NT2/D1 (cell line): ENCODE data around the gene ATP6V0B.

Source experiments
- DNase-seq: peaks from one replicate; pipeline ENCODE4 v3.0.0-alpha.2; 2011; ENCODE audit warnings: low read depth, low spot score
- H3K27me3 ChIP-seq: 2 replicates; pipeline ENCODE4 v1.6.0; 2011; ENCODE audit warnings: mild to moderate bottlenecking; ENCODE audit not compliant: insufficient read length, insufficient read depth
- H3K36me3 ChIP-seq: 2 replicates; pipeline ENCODE4 v1.6.1; 2011; ENCODE audit warnings: mild to moderate bottlenecking, low read length, mixed read lengths; ENCODE audit not compliant: insufficient read depth, insufficient read length
- H3K4me1 ChIP-seq: 2 replicates; pipeline ENCODE4 v1.5.1; 2011; ENCODE audit not compliant: insufficient read depth, insufficient read length
- H3K4me3 ChIP-seq: 2 replicates; pipeline ENCODE4 v1.5.1; 2011; ENCODE audit warnings: low read depth; ENCODE audit not compliant: insufficient read length
- H3K9ac ChIP-seq: 2 replicates; pipeline ENCODE4 v1.6.0; 2011; ENCODE audit warnings: low read depth; ENCODE audit not compliant: insufficient read length
- H3K9me3 ChIP-seq: 2 replicates; pipeline ENCODE4 v1.5.1; 2011; ENCODE audit warnings: mild to moderate bottlenecking, low read length; ENCODE audit not compliant: insufficient read depth
- SUZ12 ChIP-seq: IDR thresholded peaks from 2 replicates; pipeline ENCODE4 v1.6.1; 2011; ENCODE audit not compliant: insufficient read length, insufficient read depth; ENCODE audit errors: extremely low read depth
- YY1 ChIP-seq: IDR thresholded peaks from 2 replicates; pipeline ENCODE4 v1.6.1; 2011; ENCODE audit not compliant: insufficient read length, insufficient read depth
- ZNF274 ChIP-seq: IDR thresholded peaks from 2 replicates; pipeline ENCODE4 v1.6.1; 2011; ENCODE audit warnings: mild to moderate bottlenecking, low read depth, low read length

The ATP6V0B gene

DNA sequence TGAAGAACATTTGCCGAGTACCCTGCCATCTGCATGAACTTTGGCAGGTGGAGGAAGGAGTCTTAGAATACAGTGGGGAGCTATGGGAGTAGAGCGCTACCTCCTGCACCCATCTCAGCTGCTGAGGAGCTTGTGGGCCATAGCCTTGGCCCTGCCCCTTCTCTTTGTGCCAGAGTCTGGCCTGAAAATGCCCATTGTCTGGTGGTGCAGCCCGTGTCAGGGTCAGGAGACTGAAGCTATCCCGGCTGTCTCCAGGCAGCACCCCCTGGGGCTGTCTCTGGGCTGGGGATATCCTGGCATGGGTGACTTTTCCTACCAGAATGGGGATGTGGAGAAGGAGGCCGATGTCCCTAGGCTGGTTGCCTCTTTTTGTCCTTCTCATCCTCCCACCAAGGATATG lies 20.7 kb upstream of the ATP6V0B start:
- no peak for DNase-seq
- no peaks in the 10 kb centered on the region for H3K27me3 ChIP-seq
- peaks cover 55% of the 10 kb centered on the region for H3K36me3 ChIP-seq
- TF ChIP-seq SUZ12 (no peak), ZNF274 (no peak), YY1 (no peak)
- no peaks in the 10 kb centered on the region for H3K9me3 ChIP-seq
- no peak overlapping the region for H3K4me3 ChIP-seq
- no peak overlapping the region for H3K9ac ChIP-seq
- no peaks in the 10 kb centered on the region for H3K4me1 ChIP-seq

DNA sequence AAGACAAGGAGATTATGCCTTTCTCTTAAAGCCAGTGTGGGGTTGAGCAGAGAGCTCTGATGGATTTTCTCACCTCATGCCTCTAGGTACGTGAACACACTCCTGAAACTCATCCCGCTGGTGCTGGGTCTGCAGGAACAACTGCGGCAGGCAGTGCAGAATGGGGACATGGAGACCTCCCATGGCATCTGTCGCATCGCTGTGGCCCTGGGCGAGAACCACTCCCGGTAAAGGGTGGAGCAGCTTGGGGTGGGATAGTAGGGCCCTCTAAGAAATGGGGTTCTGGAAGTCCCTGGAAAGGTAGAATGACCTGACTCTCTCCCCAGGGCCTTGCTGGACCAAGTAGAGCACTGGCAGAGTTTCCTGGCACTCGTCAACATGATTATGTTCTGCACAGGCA lies 18.5 kb upstream of the ATP6V0B start:
- H3K27me3 ChIP-seq: no peaks in the 10 kb centered on the region
- no peak for TF ChIP-seq YY1
- no peak for TF ChIP-seq ZNF274
- TF ChIP-seq SUZ12: no peak

DNA sequence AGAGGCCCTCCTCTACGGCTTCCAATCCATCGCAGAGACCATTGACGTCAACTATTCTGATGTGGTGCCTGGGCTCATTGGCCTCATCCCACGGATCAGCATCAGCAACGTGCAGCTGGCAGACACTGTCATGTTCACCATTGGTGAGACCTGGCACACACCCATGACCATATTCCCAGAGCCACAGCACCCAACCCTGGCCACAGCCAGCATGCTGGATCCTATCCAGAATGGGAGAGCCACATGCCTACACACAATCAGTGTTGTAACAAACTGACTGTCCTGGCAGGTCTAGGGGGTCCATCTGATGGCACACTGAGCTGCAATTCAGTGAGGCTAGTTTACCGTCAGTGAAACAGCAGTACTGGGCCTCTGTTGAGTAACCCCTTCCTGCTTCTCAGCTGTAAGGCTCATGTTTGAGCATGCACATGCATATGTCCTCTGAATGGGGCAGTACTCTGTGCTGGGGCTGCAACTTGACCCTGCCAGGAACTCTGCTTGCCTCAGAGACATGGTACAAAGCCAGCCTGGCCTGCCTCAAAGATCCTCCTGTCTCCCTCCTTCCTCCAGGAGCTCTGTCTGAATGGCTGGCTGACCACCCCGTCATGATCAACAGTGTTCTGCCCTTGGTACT lies 17.2 kb upstream of the ATP6V0B start:
- Histone ChIP-seq H3K36me3 (peaks cover 64% of the 10 kb centered on the region), H3K4me3 (no peak overlapping the region), H3K9me3 (no peaks in the 10 kb centered on the region), H3K9ac (no peak overlapping the region), H3K4me1 (no peaks in the 10 kb centered on the region), H3K27me3 (no peaks in the 10 kb centered on the region)
- no peak for TF ChIP-seq YY1
- no peak for TF ChIP-seq ZNF274
- TF ChIP-seq SUZ12: no peak
- no peak for DNase-seq

More for the DNA sequence above, 18.5 kb upstream of the ATP6V0B start:
- H3K9me3 ChIP-seq: no peaks in the 10 kb centered on the region
- H3K4me1 ChIP-seq: no peaks in the 10 kb centered on the region
- no peak overlapping the region for H3K4me3 ChIP-seq
- no peak overlapping the region for H3K9ac ChIP-seq
- no peak for DNase-seq
- H3K36me3 ChIP-seq: peaks cover 55% of the 10 kb centered on the region

DNA sequence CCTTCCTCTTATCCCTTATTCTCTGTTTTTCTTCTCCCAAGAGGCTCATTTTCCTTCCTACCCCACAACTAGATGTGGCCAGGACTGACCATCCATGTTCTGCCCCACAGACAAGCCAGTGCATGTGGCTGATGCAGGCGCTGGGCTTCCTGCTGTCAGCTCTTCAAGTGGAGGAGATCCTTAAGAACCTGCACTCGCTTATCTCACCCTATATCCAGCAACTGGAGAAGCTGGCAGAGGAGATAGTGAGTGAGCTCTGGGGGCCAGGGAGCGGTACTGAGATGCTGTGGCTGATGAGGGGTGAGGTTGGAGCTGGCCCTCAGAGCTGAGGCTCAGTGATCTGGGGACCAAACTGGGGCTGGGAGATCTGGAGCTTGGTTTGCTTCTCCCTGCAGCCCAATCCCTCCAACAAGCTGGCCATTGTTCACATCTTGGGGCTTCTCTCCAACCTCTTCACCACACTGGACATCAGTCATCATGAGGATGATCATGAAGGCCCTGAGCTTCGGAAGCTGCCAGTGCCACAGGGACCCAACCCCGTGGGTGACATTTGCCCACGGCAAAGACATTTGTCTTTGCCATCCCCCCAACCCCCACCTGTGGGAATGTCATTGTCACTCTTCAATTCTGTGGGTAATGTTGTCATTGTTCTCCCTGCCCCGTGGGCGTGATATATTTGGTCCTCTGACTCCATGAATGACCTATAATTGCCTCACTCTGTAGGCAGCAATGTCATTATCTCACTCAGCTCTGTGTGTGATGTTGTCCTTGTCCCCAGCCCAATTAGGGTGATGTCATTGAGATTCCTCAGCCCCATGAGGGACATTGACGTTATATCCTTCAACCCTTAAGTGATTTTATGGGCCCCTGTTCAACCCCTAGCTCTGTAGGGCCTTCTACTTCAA lies 16.2 kb upstream of the ATP6V0B start:
- no peaks in the 10 kb centered on the region for H3K9me3 ChIP-seq
- H3K27me3 ChIP-seq: no peaks in the 10 kb centered on the region
- TF ChIP-seq YY1 (no peak), SUZ12 (no peak), ZNF274 (no peak)
- peaks cover 74% of the 10 kb centered on the region for H3K36me3 ChIP-seq
- no peak overlapping the region for H3K9ac ChIP-seq
- no peaks in the 10 kb centered on the region for H3K4me1 ChIP-seq
- H3K4me3 ChIP-seq: no peak overlapping the region
- DNase-seq: no peak

DNA sequence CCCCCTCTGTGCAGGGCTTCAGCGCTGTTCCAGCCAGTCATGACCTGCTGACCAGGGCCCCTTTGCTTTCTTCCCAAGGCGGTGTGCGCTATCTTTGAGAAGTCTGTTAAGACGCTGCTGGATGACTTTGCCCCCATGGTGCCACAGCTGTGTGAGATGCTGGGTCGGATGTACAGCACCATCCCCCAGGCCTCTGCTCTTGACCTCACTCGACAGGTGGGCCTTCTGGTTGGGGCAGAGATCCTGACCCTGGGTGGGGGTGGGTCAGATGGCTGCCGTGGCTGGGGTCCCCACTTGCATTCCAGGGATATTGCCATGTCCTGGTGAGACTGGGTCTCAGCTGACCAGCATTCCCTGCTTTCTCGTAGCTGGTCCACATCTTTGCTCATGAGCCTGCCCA lies 14.0 kb upstream of the ATP6V0B start:
- TF ChIP-seq YY1 (no peak), SUZ12 (no peak), ZNF274 (no peak)
- Histone ChIP-seq H3K9ac (no peak overlapping the region), H3K27me3 (no peaks in the 10 kb centered on the region), H3K4me3 (no peak overlapping the region), H3K9me3 (no peaks in the 10 kb centered on the region), H3K36me3 (peaks cover 86% of the 10 kb centered on the region), H3K4me1 (no peaks in the 10 kb centered on the region)
- DNase-seq: no peak

DNA sequence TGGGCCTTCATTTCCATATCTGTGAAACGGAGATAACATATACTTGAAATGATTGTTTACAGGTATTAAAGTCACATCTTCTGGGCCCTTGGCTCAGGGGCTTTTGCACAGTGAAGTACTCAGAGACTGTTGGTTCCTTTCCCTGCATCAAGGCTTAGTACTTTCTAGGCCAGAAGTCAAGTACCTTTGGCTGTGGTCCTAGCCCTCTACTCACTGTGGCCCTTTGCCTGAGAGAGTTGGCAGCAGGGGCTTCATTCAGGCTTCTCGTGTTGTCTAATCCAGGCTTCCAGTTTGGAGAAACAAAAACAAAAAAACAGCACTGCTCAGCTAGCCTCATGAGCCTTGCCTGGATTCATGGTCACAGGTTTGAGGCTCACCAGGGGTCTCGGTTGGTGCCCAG lies 13.1 kb upstream of the ATP6V0B start:
- Histone ChIP-seq H3K4me1 (no peaks in the 10 kb centered on the region), H3K36me3 (peaks cover 87% of the 10 kb centered on the region), H3K9me3 (no peaks in the 10 kb centered on the region), H3K27me3 (no peaks in the 10 kb centered on the region), H3K9ac (no peak overlapping the region), H3K4me3 (no peak overlapping the region)
- TF ChIP-seq SUZ12 (no peak), ZNF274 (no peak), YY1 (no peak)
- DNase-seq: no peak

DNA sequence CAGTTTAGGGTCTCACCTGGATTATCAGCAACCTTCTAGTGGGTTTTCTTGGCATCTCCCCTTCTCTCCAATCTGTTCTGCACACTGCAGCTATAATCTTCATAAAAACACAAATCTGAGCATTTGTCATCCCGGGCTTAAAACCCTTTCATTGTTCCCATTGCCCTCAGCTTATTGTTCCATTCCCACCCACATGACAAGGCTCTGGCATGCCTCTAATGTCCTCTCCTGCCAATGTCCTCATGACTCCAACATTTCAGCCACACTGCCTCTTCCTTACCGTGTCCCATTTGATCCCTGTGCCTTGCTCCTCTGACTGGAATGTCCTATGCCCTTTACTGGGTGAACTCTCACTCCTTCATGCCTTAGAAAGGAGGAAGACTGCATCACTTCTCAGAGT lies 12.4 kb upstream of the ATP6V0B start:
- TF ChIP-seq YY1: no peak
- no peak for TF ChIP-seq SUZ12
- no peak for DNase-seq
- H3K36me3 ChIP-seq: peaks cover 87% of the 10 kb centered on the region
- no peaks in the 10 kb centered on the region for H3K4me1 ChIP-seq
- no peaks in the 10 kb centered on the region for H3K27me3 ChIP-seq
- no peak overlapping the region for H3K9ac ChIP-seq
- no peaks in the 10 kb centered on the region for H3K9me3 ChIP-seq
- no peak overlapping the region for H3K4me3 ChIP-seq
